ENCODE data around the gene IFITM10.

DNA sequence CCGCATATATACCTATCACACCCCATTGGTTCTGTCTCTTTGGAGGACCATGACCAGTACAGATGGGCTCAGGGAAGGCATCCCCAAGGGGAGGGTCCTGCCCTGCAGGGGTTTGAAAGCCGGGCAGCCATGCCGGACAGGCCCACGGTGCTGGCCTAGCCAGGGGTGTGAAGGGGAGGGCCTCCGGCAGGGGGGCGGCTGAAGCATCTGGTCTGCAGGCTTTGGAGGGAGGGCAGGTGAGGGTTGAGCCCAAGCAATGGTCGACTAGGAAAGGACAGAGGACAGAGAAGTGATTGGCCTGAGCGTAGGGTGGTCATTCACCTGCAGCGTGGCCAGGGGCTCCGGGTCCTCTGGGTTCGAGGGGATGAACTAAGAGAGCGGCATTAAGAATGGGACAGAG is 24.5 kb upstream of the IFITM10 start:
- TF ChIP-seq, protein P1, sequence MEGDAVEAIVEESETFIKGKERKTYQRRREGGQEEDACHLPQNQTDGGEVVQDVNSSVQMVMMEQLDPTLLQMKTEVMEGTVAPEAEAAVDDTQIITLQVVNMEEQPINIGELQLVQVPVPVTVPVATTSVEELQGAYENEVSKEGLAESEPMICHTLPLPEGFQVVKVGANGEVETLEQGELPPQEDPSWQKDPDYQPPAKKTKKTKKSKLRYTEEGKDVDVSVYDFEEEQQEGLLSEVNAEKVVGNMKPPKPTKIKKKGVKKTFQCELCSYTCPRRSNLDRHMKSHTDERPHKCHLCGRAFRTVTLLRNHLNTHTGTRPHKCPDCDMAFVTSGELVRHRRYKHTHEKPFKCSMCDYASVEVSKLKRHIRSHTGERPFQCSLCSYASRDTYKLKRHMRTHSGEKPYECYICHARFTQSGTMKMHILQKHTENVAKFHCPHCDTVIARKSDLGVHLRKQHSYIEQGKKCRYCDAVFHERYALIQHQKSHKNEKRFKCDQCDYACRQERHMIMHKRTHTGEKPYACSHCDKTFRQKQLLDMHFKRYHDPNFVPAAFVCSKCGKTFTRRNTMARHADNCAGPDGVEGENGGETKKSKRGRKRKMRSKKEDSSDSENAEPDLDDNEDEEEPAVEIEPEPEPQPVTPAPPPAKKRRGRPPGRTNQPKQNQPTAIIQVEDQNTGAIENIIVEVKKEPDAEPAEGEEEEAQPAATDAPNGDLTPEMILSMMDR (IDR thresholded peaks at IDR 0.05) = no peak
- TF ChIP-seq, protein P2, sequence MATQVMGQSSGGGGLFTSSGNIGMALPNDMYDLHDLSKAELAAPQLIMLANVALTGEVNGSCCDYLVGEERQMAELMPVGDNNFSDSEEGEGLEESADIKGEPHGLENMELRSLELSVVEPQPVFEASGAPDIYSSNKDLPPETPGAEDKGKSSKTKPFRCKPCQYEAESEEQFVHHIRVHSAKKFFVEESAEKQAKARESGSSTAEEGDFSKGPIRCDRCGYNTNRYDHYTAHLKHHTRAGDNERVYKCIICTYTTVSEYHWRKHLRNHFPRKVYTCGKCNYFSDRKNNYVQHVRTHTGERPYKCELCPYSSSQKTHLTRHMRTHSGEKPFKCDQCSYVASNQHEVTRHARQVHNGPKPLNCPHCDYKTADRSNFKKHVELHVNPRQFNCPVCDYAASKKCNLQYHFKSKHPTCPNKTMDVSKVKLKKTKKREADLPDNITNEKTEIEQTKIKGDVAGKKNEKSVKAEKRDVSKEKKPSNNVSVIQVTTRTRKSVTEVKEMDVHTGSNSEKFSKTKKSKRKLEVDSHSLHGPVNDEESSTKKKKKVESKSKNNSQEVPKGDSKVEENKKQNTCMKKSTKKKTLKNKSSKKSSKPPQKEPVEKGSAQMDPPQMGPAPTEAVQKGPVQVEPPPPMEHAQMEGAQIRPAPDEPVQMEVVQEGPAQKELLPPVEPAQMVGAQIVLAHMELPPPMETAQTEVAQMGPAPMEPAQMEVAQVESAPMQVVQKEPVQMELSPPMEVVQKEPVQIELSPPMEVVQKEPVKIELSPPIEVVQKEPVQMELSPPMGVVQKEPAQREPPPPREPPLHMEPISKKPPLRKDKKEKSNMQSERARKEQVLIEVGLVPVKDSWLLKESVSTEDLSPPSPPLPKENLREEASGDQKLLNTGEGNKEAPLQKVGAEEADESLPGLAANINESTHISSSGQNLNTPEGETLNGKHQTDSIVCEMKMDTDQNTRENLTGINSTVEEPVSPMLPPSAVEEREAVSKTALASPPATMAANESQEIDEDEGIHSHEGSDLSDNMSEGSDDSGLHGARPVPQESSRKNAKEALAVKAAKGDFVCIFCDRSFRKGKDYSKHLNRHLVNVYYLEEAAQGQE (IDR thresholded peaks at IDR 0.05; ENCODE audit: low read depth, low read length) = no peak
- TF ChIP-seq, protein P3, sequence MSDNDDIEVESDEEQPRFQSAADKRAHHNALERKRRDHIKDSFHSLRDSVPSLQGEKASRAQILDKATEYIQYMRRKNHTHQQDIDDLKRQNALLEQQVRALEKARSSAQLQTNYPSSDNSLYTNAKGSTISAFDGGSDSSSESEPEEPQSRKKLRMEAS (IDR thresholded peaks at IDR 0.05; ENCODE audit: low read depth) = no peak
- no peak for TF ChIP-seq TAF1 (IDR thresholded peaks at IDR 0.05; ENCODE audit: borderline replicate concordance, low read depth, low read length)
- no peak for TF ChIP-seq NRF1 (IDR thresholded peaks at IDR 0.05; ENCODE audit: low read depth, low read length)
- no peak for TF ChIP-seq SIN3A (IDR thresholded peaks at IDR 0.05; ENCODE audit: borderline replicate concordance, low read depth, low read length)
- TF ChIP-seq POLR2AphosphoS5 (IDR thresholded peaks at IDR 0.05; ENCODE audit: low read depth, low read length) = no peak
- TF ChIP-seq MEF2A (IDR thresholded peaks at IDR 0.05; ENCODE audit: borderline replicate concordance, low read depth) = no peak
- TF ChIP-seq GABPA (IDR thresholded peaks at IDR 0.05; ENCODE audit: low read depth) = no peak
- no peak for TF ChIP-seq RXRA (IDR thresholded peaks at IDR 0.05; ENCODE audit: borderline replicate concordance, low read depth)
- no peak for TF ChIP-seq EZH2phosphoT487 (IDR thresholded peaks at IDR 0.05; ENCODE audit: borderline replicate concordance, low read depth)
- TF ChIP-seq EP300 (IDR thresholded peaks at IDR 0.05; ENCODE audit: borderline replicate concordance in 1 of 2, low read depth in 1 of 2, low read length in 1 of 2) = no peak

Data from SK-N-SH (cell line).